Activated CD4-positive, alpha-beta memory T cell treated with anti-CD3 and anti-CD28 coated beads for 36 hours (primary cell): ENCODE measurements around the gene ARMC3. TPM values are rescaled to one million over a fixed set of nuclear protein-coding genes. Genes with fewer than 3 reads are reported as not detected.

Source experiments
- CTCF ChIA-PET: fragments of 350-600 bp; sonication (Branson Sonifier 250); formaldehyde crosslinking; loops from one replicate; lab custom pipeline; 2021; ENCODE audit warnings: antibody characterized with exemption, inconsistent platforms; lab: Charles Lee
- POLR2A ChIA-PET: fragments of 350-600 bp; sonication (Branson Sonifier 250); formaldehyde crosslinking; loops from one replicate; lab custom pipeline; 2021; ENCODE audit warnings: antibody characterized with exemption; lab: Charles Lee
- DNase-seq: peaks from one replicate; pipeline ENCODE4 v3.0.0-alpha.2; 2020
- H3K27ac Mint-ChIP-seq: one replicate; pipeline ENCODE4 v1.8.0; 2021; ENCODE audit warnings: mixed read lengths
- H3K27me3 Mint-ChIP-seq: one replicate; pipeline ENCODE4 v1.8.0; 2021; ENCODE audit warnings: mixed read lengths
- H3K36me3 Mint-ChIP-seq: one replicate; pipeline ENCODE4 v1.8.0; 2021; ENCODE audit warnings: mixed read lengths
- H3K4me1 Mint-ChIP-seq: one replicate; pipeline ENCODE4 v1.8.0; 2021; ENCODE audit warnings: low read depth, mixed read lengths
- H3K4me3 Mint-ChIP-seq: one replicate; pipeline ENCODE4 v1.8.0; 2021; ENCODE audit warnings: mild to moderate bottlenecking, mixed read lengths
- H3K9me3 Mint-ChIP-seq: one replicate; pipeline ENCODE4 v1.8.0; 2021; ENCODE audit warnings: mixed read lengths
- intact Hi-C: fragments of 100-400 bp; cut with micrococcal nuclease; formaldehyde crosslinking; loops from one replicate; pipeline ENCODE4 v1.15.1; 2023
- total RNA-seq, 2 experiments: library from RNA; stranded (reverse); gene quantifications; one replicate each; pipeline ENCODE4 v1.2.3, GENCODE V29; 2021

The ARMC3 gene
- total RNA-seq, 2 experiments from 2014 or later: not detected

GRCh38 chr10:23001901-23002516 is 74.2 kb downstream of the ARMC3 start:
- Mint-ChIP-seq H3K4me1 (no peaks in the 10 kb centered on the region), H3K4me3 (no peak overlapping the region), H3K36me3 (no peaks in the 10 kb centered on the region), H3K27me3 (peaks cover 32% of the 10 kb centered on the region), H3K27ac (no peak overlapping the region), H3K9me3 (no peaks in the 10 kb centered on the region)
- CTCF ChIA-PET: no interaction called here
- intact Hi-C loops: no loop called here
- no peak for DNase-seq
- POLR2A ChIA-PET: no interaction called here

- Mint-ChIP-seq H3K27me3 (peaks cover 32% of the 10 kb centered on the region), H3K4me3 (no peak overlapping the region), H3K4me1 (no peaks in the 10 kb centered on the region), H3K27ac (no peak overlapping the region), H3K36me3 (no peaks in the 10 kb centered on the region), H3K9me3 (no peaks in the 10 kb centered on the region)
- DNase-seq: no peak
- POLR2A ChIA-PET: no interaction called here
- intact Hi-C loops: no loop called here
- CTCF ChIA-PET: no interaction called here
Measured at GRCh38 chr10:23005150-23005549, 77.3 kb downstream of the ARMC3 start.

GRCh38 chr10:23013581-23014335 is 85.9 kb downstream of the ARMC3 start:
- H3K27me3 Mint-ChIP-seq: peaks cover 8% of the 10 kb centered on the region
- H3K4me1 Mint-ChIP-seq: no peaks in the 10 kb centered on the region
- ChIA-PET CTCF (no interaction called here), POLR2A (no interaction called here)
- H3K27ac Mint-ChIP-seq: no peak overlapping the region
- H3K4me3 Mint-ChIP-seq: no peak overlapping the region
- no peak for DNase-seq
- no peaks in the 10 kb centered on the region for H3K36me3 Mint-ChIP-seq
- H3K9me3 Mint-ChIP-seq: no peaks in the 10 kb centered on the region
- intact Hi-C loops: no loop called here

GRCh38 chr10:23015021-23015707 is 87.3 kb downstream of the ARMC3 start:
- Mint-ChIP-seq H3K36me3 (no peaks in the 10 kb centered on the region), H3K27ac (no peak overlapping the region), H3K9me3 (no peaks in the 10 kb centered on the region), H3K4me3 (no peak overlapping the region), H3K27me3 (peaks cover 7% of the 10 kb centered on the region), H3K4me1 (no peaks in the 10 kb centered on the region)
- POLR2A ChIA-PET: no interaction called here
- no peak for DNase-seq
- intact Hi-C loops: no loop called here
- CTCF ChIA-PET: no interaction called here

- intact Hi-C loops: no loop called here
- ChIA-PET POLR2A (interaction anchor here (0.6 kb wide), 1 partner anchor 69 kb away, joined by 3 read pairs; no protein-coding TSS in a partner anchor), CTCF (interaction anchor here (0.6 kb wide), 1 partner anchor 1024 kb away, joined by 3 read pairs; no protein-coding TSS in a partner anchor)
- Mint-ChIP-seq H3K27me3 (peaks cover 15% of the 10 kb centered on the region), H3K4me1 (no peaks in the 10 kb centered on the region), H3K4me3 (no peak overlapping the region), H3K9me3 (peaks cover 3% of the 10 kb centered on the region), H3K27ac (no peak overlapping the region), H3K36me3 (no peaks in the 10 kb centered on the region)
- DNase-seq: no peak
Measured at GRCh38 chr10:23016636-23017035, 88.8 kb downstream of the ARMC3 start.

- H3K27ac Mint-ChIP-seq: no peak overlapping the region
- no peak for DNase-seq
- ChIA-PET CTCF (no interaction called here), POLR2A (no interaction called here)
- H3K9me3 Mint-ChIP-seq: peaks cover 13% of the 10 kb centered on the region
- H3K36me3 Mint-ChIP-seq: no peaks in the 10 kb centered on the region
- intact Hi-C loops: no loop called here
- H3K27me3 Mint-ChIP-seq: peaks cover 34% of the 10 kb centered on the region
- no peak overlapping the region for H3K4me3 Mint-ChIP-seq
- H3K4me1 Mint-ChIP-seq: no peaks in the 10 kb centered on the region
Measured at GRCh38 chr10:23019633-23020032, 91.8 kb downstream of the ARMC3 start.

- H3K27me3 Mint-ChIP-seq: peaks cover 33% of the 10 kb centered on the region
- POLR2A ChIA-PET: no interaction called here
- CTCF ChIA-PET: no interaction called here
- DNase-seq: no peak
- no peak overlapping the region for H3K4me3 Mint-ChIP-seq
- H3K27ac Mint-ChIP-seq: no peak overlapping the region
- H3K4me1 Mint-ChIP-seq: no peaks in the 10 kb centered on the region
- peaks cover 13% of the 10 kb centered on the region for H3K9me3 Mint-ChIP-seq
- H3K36me3 Mint-ChIP-seq: no peaks in the 10 kb centered on the region
- intact Hi-C loops: no loop called here
Measured at GRCh38 chr10:23021430-23021829, 93.6 kb downstream of the ARMC3 start.

- Mint-ChIP-seq H3K9me3 (peaks cover 13% of the 10 kb centered on the region), H3K27me3 (peaks cover 36% of the 10 kb centered on the region), H3K4me3 (no peak overlapping the region), H3K36me3 (no peaks in the 10 kb centered on the region), H3K4me1 (no peaks in the 10 kb centered on the region), H3K27ac (no peak overlapping the region)
- no peak for DNase-seq
- ChIA-PET POLR2A (no interaction called here), CTCF (no interaction called here)
- intact Hi-C loops: no loop called here
Measured at GRCh38 chr10:23024002-23024401, 96.1 kb downstream of the ARMC3 start.

GRCh38 chr10:23031318-23031717 is 103.5 kb downstream of the ARMC3 start:
- H3K4me1 Mint-ChIP-seq: no peaks in the 10 kb centered on the region
- no peak overlapping the region for H3K4me3 Mint-ChIP-seq
- ChIA-PET CTCF (no interaction called here), POLR2A (no interaction called here)
- no peaks in the 10 kb centered on the region for H3K9me3 Mint-ChIP-seq
- intact Hi-C loops: no loop called here
- H3K27me3 Mint-ChIP-seq: peaks cover 18% of the 10 kb centered on the region
- DNase-seq: no peak
- H3K36me3 Mint-ChIP-seq: no peaks in the 10 kb centered on the region
- H3K27ac Mint-ChIP-seq: no peak overlapping the region

- no peaks in the 10 kb centered on the region for H3K4me1 Mint-ChIP-seq
- POLR2A ChIA-PET: no interaction called here
- H3K36me3 Mint-ChIP-seq: peaks cover under 1% of the 10 kb centered on the region
- H3K4me3 Mint-ChIP-seq: no peak overlapping the region
- intact Hi-C loops: no loop called here
- peaks cover 22% of the 10 kb centered on the region for H3K27me3 Mint-ChIP-seq
- H3K27ac Mint-ChIP-seq: no peak overlapping the region
- H3K9me3 Mint-ChIP-seq: peaks cover 1% of the 10 kb centered on the region
- CTCF ChIA-PET: no interaction called here
- DNase-seq: no peak
Measured at GRCh38 chr10:23034790-23035189, 106.9 kb downstream of the ARMC3 start.

GRCh38 chr10:23035569-23035968 is 107.7 kb downstream of the ARMC3 start:
- no peak for DNase-seq
- ChIA-PET CTCF (interaction anchor here (0.9 kb wide), 1 partner anchor 11 kb away, joined by 4 read pairs; no protein-coding TSS in a partner anchor), POLR2A (no interaction called here)
- H3K9me3 Mint-ChIP-seq: peaks cover 4% of the 10 kb centered on the region
- H3K27me3 Mint-ChIP-seq: peaks cover 22% of the 10 kb centered on the region
- peaks cover 3% of the 10 kb centered on the region for H3K36me3 Mint-ChIP-seq
- no peak overlapping the region for H3K27ac Mint-ChIP-seq
- intact Hi-C loops: no loop called here
- no peaks in the 10 kb centered on the region for H3K4me1 Mint-ChIP-seq
- no peak overlapping the region for H3K4me3 Mint-ChIP-seq

GRCh38 chr10:23037152-23037551 is 109.3 kb downstream of the ARMC3 start:
- intact Hi-C loops: no loop called here
- Mint-ChIP-seq H3K27me3 (peaks cover 13% of the 10 kb centered on the region), H3K9me3 (peaks cover 4% of the 10 kb centered on the region), H3K4me1 (no peaks in the 10 kb centered on the region), H3K36me3 (peaks cover 3% of the 10 kb centered on the region), H3K27ac (no peak overlapping the region), H3K4me3 (no peak overlapping the region)
- DNase-seq: no peak
- CTCF ChIA-PET: no interaction called here
- POLR2A ChIA-PET: no interaction called here
